Transverse colon (tissue), 4 donors: ENCODE data around the gene FIBCD1. TPM values are rescaled to one million over a fixed set of nuclear protein-coding genes. Genes with fewer than 3 reads are reported as not detected.

Experiments
- DNase-seq: peaks from one replicate; pipeline ENCODE4 v3.0.0-alpha.2; 2019
- H3K27ac ChIP-seq, 4 donors: fragments of 200-600 bp; sonication (generic); 2 replicates each; pipeline ENCODE4 v1.5.1; 2016 to 2018; ENCODE audit warnings: inconsistent platforms in 4 of 4
- H3K27me3 ChIP-seq: fragments of 200-600 bp; sonication (generic); 2 replicates; pipeline ENCODE4 v1.5.1; 2017; ENCODE audit warnings: inconsistent platforms
- H3K36me3 ChIP-seq, 4 donors: fragments of 200-600 bp; sonication (generic); 2 replicates each; pipeline ENCODE4 v1.5.1; 2017 to 2019; ENCODE audit warnings: inconsistent platforms in 4 of 4
- H3K4me1 ChIP-seq, 4 donors: fragments of 200-600 bp; sonication (generic); 2 replicates each; pipeline ENCODE4 v1.5.1; 2017 to 2020; ENCODE audit warnings: inconsistent platforms in 4 of 4
- H3K4me3 ChIP-seq, 4 donors: fragments of 200-600 bp; sonication (generic); 1 replicate in 1 of 4; 2 replicates in 3 of 4; pipeline versions ENCODE4 v1.5.1 to v1.6.1; 2017 to 2019; ENCODE audit warnings: inconsistent platforms in 4 of 4
- H3K9me3 ChIP-seq, 2 donors: fragments of 200-600 bp; sonication (generic); 2 replicates each; pipeline ENCODE4 v1.5.1; 2017 to 2019; ENCODE audit warnings: inconsistent platforms in 2 of 2
- EP300 ChIP-seq: sonication (generic); formaldehyde crosslinking; IDR thresholded peaks from one replicate; pipeline ENCODE4 v1.6.1; 2017; ENCODE audit warnings: antibody characterized with exemption, low read depth
- POLR2A ChIP-seq: fragments of 450-650 bp; IDR thresholded peaks from one replicate; pipeline ENCODE4 v1.6.1; 2016; ENCODE audit warnings: antibody characterized with exemption, mild to moderate bottlenecking, moderate library complexity
- POLR2AphosphoS5 ChIP-seq, 3 donors: sonication (generic); formaldehyde crosslinking; IDR thresholded peaks; one replicate each; pipeline ENCODE4 v1.6.1; 2016; ENCODE audit warnings: antibody characterized with exemption in 3 of 3
- WGBS, 2 donors: methylation state at CpG; one replicate each; pipeline ENCODE4 v1.1.5; 2018; ENCODE audit warnings: low coverage in 1 of 2; 5-methylcytosine and 5-hydroxymethylcytosine counted together
- in situ Hi-C, 4 donors: fragments of 200-750 bp; cut with MboI; loops; one replicate each; pipeline versions ENCODE4 v1.15.0 to v1.15.1; 2017; ENCODE audit warnings: low sequenced_read_pairs in 3 of 4, low pct_ligation_motif_present in 1 of 4, low pct_unique_long_range_greater_than_20kb in 1 of 4
- intact Hi-C: fragments of 100-400 bp; cut with DNase I; formaldehyde crosslinking; loops from one replicate; pipeline ENCODE4 v1.15.1; 2023; ENCODE audit warnings: low total_unique reads
- total RNA-seq, 4 donors: library from RNA; depleted of rRNA; stranded (reverse); fragments of >200 nt; gene quantifications; one replicate each; pipeline ENCODE4 v1.1.0, GENCODE V29; 2016
- TF ChIP-seq, protein P1 (sequence below), 5 experiments: fragments of 200-600 bp in 3 of 5; fragments of 450-650 bp in 2 of 5; sonication (generic) in 3 of 5; IDR thresholded peaks; 1 replicate in 2 of 5; 2 replicates in 3 of 5; pipeline ENCODE4 v1.5.1; 2016 to 2017; ENCODE audit warnings: antibody characterized with exemption in 5 of 5, inconsistent platforms in 3 of 5, mild to moderate bottlenecking in 2 of 5, moderate library complexity in 1 of 5

Gene FIBCD1
- total RNA-seq, 4 donors from 2014 or later: 1.6 to 54.7 (median 3.3) TPM; not detected in 1

DNA sequence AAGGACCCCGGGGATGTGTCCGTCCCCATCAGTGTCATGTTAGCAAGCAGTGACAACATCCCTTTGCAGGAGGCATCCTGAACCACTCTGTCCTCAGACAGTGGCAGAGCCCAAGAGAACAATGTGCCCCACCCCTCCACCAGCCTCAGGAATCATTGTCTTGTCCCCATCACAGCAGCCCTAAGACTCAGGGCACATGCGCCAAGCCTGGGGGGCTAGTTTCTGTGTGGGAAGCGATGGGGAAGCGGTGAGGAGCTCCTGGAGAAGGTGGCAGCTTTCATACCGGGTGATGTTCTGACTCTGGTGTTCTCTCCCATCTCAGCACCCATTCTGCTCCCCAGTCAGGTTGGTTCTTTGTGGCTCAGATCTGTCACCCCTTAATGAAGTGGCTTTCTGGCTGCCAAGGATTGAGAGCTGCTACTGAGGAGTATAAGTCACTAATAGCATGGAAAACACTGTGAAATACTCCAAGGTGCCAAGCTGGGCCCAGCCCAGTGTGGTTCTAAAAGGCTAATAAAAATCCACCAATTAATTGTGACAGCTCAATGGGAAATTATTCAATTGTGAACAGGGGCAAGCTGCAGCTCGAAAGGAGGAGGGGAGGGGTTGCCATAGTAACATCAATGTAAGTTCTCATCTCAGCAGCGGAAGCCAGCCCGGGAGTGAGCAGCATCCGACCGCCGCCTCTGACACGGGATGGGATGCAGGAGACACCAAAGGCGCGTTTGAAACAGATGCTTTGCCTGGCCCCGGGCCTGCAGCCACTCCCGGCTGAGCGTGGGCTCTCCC is 47.2 kb downstream of the FIBCD1 start:
- Histone ChIP-seq H3K4me1 (peaks cover 0 to 20% (median 13%) of the 10 kb centered on the region in 4 donors), H3K27me3 (no peaks in the 10 kb centered on the region), H3K4me3 (no peak overlapping the region), H3K9me3 (no peaks in the 10 kb centered on the region), H3K27ac (no peak overlapping the region), H3K36me3 (peaks cover 0 to 24% (median 9%) of the 10 kb centered on the region in 4 donors)
- TF ChIP-seq, protein P1, sequence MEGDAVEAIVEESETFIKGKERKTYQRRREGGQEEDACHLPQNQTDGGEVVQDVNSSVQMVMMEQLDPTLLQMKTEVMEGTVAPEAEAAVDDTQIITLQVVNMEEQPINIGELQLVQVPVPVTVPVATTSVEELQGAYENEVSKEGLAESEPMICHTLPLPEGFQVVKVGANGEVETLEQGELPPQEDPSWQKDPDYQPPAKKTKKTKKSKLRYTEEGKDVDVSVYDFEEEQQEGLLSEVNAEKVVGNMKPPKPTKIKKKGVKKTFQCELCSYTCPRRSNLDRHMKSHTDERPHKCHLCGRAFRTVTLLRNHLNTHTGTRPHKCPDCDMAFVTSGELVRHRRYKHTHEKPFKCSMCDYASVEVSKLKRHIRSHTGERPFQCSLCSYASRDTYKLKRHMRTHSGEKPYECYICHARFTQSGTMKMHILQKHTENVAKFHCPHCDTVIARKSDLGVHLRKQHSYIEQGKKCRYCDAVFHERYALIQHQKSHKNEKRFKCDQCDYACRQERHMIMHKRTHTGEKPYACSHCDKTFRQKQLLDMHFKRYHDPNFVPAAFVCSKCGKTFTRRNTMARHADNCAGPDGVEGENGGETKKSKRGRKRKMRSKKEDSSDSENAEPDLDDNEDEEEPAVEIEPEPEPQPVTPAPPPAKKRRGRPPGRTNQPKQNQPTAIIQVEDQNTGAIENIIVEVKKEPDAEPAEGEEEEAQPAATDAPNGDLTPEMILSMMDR (IDR thresholded peaks at IDR 0.05): no peak
- TF ChIP-seq POLR2AphosphoS5 (IDR thresholded peaks at IDR 0.05) (no peak), POLR2A (no peak), EP300 (no peak)
- intact Hi-C loops: no loop called here
- no peak for DNase-seq
- in situ Hi-C loops: no loop called here
- WGBS, 2 donors: 74% methylated on average over 18 of the region's 18 CpGs; no CpG with 5 or more reads in 1 of the 2 donors

DNA sequence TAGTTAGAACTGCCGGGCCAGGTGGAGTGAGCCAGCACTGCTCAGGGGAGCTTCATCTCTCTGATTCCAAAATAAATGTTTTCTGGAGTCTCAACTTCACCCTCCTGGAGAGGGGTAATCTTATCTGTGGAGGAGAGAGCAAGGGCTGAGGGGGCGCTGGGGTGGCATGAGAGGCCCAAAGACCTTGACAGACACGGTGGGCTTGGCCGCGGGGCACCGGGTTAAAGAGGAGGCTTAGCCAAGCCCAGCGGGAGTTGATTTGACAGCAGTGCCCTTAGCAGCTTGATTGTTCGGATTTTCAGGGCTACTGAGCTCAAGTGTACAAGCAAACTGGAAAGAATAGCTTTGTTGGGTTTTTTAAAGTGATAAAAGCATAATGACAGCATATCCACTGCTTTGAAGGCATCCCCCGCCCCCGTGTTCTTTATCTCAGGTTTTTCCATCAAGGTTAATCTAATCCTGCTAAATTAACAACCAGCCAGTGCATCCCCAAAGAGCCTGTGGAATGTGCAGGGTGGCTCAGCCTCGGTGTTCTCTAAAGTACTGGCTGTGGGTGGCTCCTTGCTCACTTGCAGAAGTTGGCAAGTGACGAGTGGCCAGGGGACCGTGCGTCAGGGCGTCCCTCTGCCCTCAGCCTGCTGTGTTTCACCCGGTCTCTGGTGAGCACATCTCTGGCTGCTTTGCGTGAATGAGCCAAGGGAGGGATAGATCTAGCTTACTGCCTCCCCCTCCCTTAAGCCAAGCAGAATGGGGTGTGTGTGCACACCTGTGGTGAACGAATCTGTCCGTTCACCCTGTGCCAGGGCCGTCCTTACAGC is 48.0 kb downstream of the FIBCD1 start:
- no peaks in the 10 kb centered on the region for H3K9me3 ChIP-seq
- intact Hi-C loops (no loop called here), in situ Hi-C loops (no loop called here)
- H3K4me3 ChIP-seq: no peak overlapping the region
- TF ChIP-seq, protein P1 (IDR thresholded peaks at IDR 0.05): no peak
- TF ChIP-seq EP300: no peak
- DNase-seq: no peak
- no peaks in the 10 kb centered on the region for H3K27me3 ChIP-seq
- H3K27ac ChIP-seq: no peak overlapping the region
- H3K4me1 ChIP-seq: peaks cover 0 to 20% (median 13%) of the 10 kb centered on the region in 4 donors
- H3K36me3 ChIP-seq: peaks cover 0 to 29% (median 12%) of the 10 kb centered on the region in 4 donors
- WGBS, 2 donors: 91% methylated on average over 20 of the region's 20 CpGs; no CpG with 5 or more reads in 1 of the 2 donors

DNA sequence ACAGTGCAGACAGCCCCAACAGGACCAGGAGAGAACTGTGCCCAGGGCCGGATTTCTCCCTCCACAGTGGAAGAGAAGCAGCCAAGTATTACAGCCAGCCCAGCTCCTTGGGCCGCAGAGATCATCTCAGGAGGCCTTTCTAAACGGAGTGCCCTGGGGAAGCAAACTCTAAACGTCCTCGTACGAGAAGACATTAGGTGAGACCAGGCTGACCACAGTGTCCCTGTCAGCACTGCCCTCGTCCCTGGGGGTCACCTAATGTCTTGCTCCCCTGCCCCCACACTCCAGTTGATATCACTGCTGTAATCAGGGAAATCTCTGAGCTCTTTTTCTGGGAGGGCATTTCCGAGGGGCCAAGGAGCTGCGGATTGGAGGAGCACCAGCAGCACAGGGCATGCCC is 48.9 kb downstream of the FIBCD1 start:
- no peak overlapping the region for H3K27ac ChIP-seq

More for the DNA sequence above, 48.9 kb downstream of the FIBCD1 start:
- Histone ChIP-seq H3K36me3 (peaks cover 0 to 39% (median 17%) of the 10 kb centered on the region in 4 donors), H3K9me3 (no peaks in the 10 kb centered on the region), H3K27me3 (no peaks in the 10 kb centered on the region), H3K4me3 (no peak overlapping the region), H3K4me1 (peaks cover 0 to 19% (median 11%) of the 10 kb centered on the region in 4 donors)
- 80 to 85% methylated on average over 1 to 9 of the region's 9 CpGs for WGBS, 2 donors
- no peak for DNase-seq
- in situ Hi-C loops: no loop called here
- no peak for TF ChIP-seq POLR2AphosphoS5 (IDR thresholded peaks at IDR 0.05)
- no peak for TF ChIP-seq POLR2A
- TF ChIP-seq, protein P1 (IDR thresholded peaks at IDR 0.05): no peak
- TF ChIP-seq EP300: no peak
- intact Hi-C loops: no loop called here
